Sigmoid colon (tissue), 4 donors: ENCODE results near the gene OPCML.

ENCODE experiments used
- POLR2A ChIP-seq, 2 donors: fragments of 450-650 bp; IDR thresholded peaks; one replicate each; pipeline ENCODE4 v1.6.1; 2016; ENCODE audit warnings: antibody characterized with exemption in 2 of 2, mild to moderate bottlenecking in 2 of 2, moderate library complexity in 2 of 2
- POLR2AphosphoS5 ChIP-seq, 4 donors: sonication (generic); formaldehyde crosslinking; IDR thresholded peaks; one replicate each; pipeline ENCODE4 v1.6.1; 2017; ENCODE audit warnings: antibody characterized with exemption in 4 of 4
- TF ChIP-seq, protein P1 (sequence below), 4 experiments: fragments of 450-650 bp in 3 of 4; fragments of 200-600 bp in 1 of 4; IDR thresholded peaks; one replicate each; pipeline ENCODE4 v1.5.1; 2016 to 2019; ENCODE audit warnings: antibody characterized with exemption in 4 of 4, mild to moderate bottlenecking in 3 of 4, moderate library complexity in 2 of 4

GRCh38 chr11:132785878-132786277 lies 746.4 kb downstream of the OPCML start:
- TF ChIP-seq, protein P1, sequence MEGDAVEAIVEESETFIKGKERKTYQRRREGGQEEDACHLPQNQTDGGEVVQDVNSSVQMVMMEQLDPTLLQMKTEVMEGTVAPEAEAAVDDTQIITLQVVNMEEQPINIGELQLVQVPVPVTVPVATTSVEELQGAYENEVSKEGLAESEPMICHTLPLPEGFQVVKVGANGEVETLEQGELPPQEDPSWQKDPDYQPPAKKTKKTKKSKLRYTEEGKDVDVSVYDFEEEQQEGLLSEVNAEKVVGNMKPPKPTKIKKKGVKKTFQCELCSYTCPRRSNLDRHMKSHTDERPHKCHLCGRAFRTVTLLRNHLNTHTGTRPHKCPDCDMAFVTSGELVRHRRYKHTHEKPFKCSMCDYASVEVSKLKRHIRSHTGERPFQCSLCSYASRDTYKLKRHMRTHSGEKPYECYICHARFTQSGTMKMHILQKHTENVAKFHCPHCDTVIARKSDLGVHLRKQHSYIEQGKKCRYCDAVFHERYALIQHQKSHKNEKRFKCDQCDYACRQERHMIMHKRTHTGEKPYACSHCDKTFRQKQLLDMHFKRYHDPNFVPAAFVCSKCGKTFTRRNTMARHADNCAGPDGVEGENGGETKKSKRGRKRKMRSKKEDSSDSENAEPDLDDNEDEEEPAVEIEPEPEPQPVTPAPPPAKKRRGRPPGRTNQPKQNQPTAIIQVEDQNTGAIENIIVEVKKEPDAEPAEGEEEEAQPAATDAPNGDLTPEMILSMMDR (IDR thresholded peaks at IDR 0.05) = no peak
- no peak for TF ChIP-seq POLR2AphosphoS5 (IDR thresholded peaks at IDR 0.05)
- TF ChIP-seq POLR2A (IDR thresholded peaks at IDR 0.05) = no peak
